Brain microvascular endothelial cell (primary cell): ENCODE measurements around the gene GPHN.

Experiments used
- DNase-seq: peaks from one replicate; pipeline ENCODE4 v3.0.0-alpha.2; 2020
- H3K27ac ChIP-seq: fragments of 250-450 bp; sonication (Bioruptor Pico); 2 replicates; pipeline ENCODE4 v1.5.1; 2020; ENCODE audit warnings: mild to moderate bottlenecking, moderate library complexity
- H3K27me3 ChIP-seq: fragments of 250-450 bp; sonication (Bioruptor Pico); replicated peaks from 2 replicates; pipeline ENCODE4 v1.5.1; 2020; ENCODE audit warnings: mild to moderate bottlenecking
- H3K36me3 ChIP-seq: fragments of 250-450 bp; sonication (Bioruptor Pico); replicated peaks from 2 replicates; pipeline ENCODE4 v1.5.1; 2020; ENCODE audit warnings: mild to moderate bottlenecking
- H3K4me3 ChIP-seq: 2 replicates; pipeline ENCODE4 v1.5.1; 2011; ENCODE audit warnings: low read depth, mild to moderate bottlenecking, control low read depth, low read length, moderate library complexity
- CTCF ChIP-seq: IDR thresholded peaks from 2 replicates; pipeline ENCODE4 v1.5.1; 2011; ENCODE audit warnings: low read depth, mild to moderate bottlenecking, moderate library complexity, low read length, control low read depth, inconsistent platforms; ENCODE audit errors: missing control alignments
- in situ Hi-C: cut with HindIII; loops from 2 replicates; pipeline ENCODE4 v1.10.0; 2017; ENCODE audit warnings: low sequenced_read_pairs, low pct_ligation_motif_present

The GPHN gene

GRCh38 chr14:67187826-67188225, 679.9 kb downstream of the GPHN start:
- DNase-seq = peak; percentile 70
- TF ChIP-seq CTCF = no peak
- in situ Hi-C loops = no loop called here
- Histone ChIP-seq H3K36me3 (no peaks in the 10 kb centered on the region), H3K27ac (no peak overlapping the region), H3K27me3 (no peaks in the 10 kb centered on the region), H3K4me3 (no peak overlapping the region)

GRCh38 chr14:67188326-67188725, 680.4 kb downstream of the GPHN start:
- no peaks in the 10 kb centered on the region for H3K27me3 ChIP-seq
- H3K27ac ChIP-seq = no peak overlapping the region
- TF ChIP-seq CTCF = no peak
- in situ Hi-C loops = no loop called here
- H3K4me3 ChIP-seq = no peak overlapping the region
- no peak for DNase-seq
- no peaks in the 10 kb centered on the region for H3K36me3 ChIP-seq

GRCh38 chr14:67191768-67192290, 683.9 kb downstream of the GPHN start:
- Histone ChIP-seq H3K27ac (no peak overlapping the region), H3K27me3 (no peaks in the 10 kb centered on the region), H3K36me3 (no peaks in the 10 kb centered on the region), H3K4me3 (no peak overlapping the region)
- TF ChIP-seq CTCF = no peak
- in situ Hi-C loops = no loop called here
- DNase-seq = no peak

GRCh38 chr14:67192366-67192765, 684.4 kb downstream of the GPHN start:
- Histone ChIP-seq H3K4me3 (no peak overlapping the region), H3K36me3 (no peaks in the 10 kb centered on the region), H3K27ac (no peak overlapping the region), H3K27me3 (no peaks in the 10 kb centered on the region)
- DNase-seq = no peak
- TF ChIP-seq CTCF = no peak
- in situ Hi-C loops = no loop called here

- no peak overlapping the region for H3K27ac ChIP-seq
- no peak for TF ChIP-seq CTCF
- in situ Hi-C loops = no loop called here
Observed at GRCh38 chr14:67195279-67195678, 687.3 kb downstream of the GPHN start.

GRCh38 chr14:67199016-67199415, 691.1 kb downstream of the GPHN start:
- no peak overlapping the region for H3K27ac ChIP-seq
- H3K36me3 ChIP-seq = no peaks in the 10 kb centered on the region
- no peaks in the 10 kb centered on the region for H3K27me3 ChIP-seq
- in situ Hi-C loops = no loop called here
- no peak for DNase-seq
- no peak overlapping the region for H3K4me3 ChIP-seq
- no peak for TF ChIP-seq CTCF

More at GRCh38 chr14:67195279-67195678, 687.3 kb downstream of the GPHN start:
- no peak overlapping the region for H3K4me3 ChIP-seq
- H3K27me3 ChIP-seq = no peaks in the 10 kb centered on the region
- H3K36me3 ChIP-seq = no peaks in the 10 kb centered on the region
- no peak for DNase-seq
